Renal cortical epithelial cell (primary cell): ENCODE results near the gene FAM193B. TPM values are rescaled to one million over a fixed set of nuclear protein-coding genes. Genes with fewer than 3 reads are reported as not detected.

Experiments used
- DNase-seq: peaks from one replicate; pipeline ENCODE4 v3.0.0-alpha.2; 2011; ENCODE audit warnings: low read depth
- total RNA-seq: library from RNA; depleted of rRNA; stranded (reverse); fragments of >200 nt; gene quantifications from 2 replicates; pipeline ENCODE4 v1.2.3, GENCODE V29; 2014

The FAM193B gene
- total RNA-seq, 1 donor from 2014 or later, result 25.4 TPM

DNA sequence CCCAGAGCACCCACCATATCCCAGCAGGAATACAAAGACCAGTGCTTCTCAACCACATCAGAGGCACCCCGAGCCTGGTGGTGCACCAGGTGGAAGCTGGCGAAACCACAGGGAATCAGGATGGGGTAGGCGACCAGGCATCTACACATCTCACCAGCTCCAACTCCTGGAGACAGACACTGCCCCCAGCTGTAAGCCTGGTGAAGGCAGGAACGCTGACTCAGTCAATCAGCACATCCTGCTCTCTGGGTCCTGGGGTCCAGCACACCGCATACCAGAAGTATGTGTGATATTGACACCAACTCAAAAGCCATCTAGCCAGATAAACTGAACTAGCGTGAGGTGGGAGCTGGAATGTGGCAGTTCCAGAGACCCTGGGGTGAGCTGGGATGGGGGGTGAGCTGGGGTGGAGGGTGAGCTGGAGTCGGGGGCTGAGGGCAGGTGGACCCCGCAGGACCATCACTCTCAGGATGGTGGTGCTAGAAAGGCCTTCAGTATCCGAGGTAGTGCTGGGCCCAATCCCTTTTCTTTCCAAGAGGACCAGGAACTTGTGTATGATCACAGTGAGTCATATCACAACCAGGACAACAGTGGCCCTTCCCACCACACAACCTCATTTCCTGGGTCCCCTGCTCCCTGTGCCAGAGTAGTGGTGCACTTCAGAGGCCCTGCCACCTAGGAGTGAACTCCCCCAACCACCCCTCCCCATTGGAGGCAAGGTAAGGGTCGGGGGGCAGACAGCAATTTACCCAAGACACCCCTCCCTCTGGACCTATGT, 83.4 kb downstream of the FAM193B start:
- DNase-seq, result peak; percentile 34

Other genes with a start within 250 kb of the FAM193B start
- 1.4 and 3.6 TPM in 2 replicates for gene MXD3, start 242.7 kb downstream of the FAM193B start, total RNA-seq
- 242 and 337 TPM in 2 replicates for gene LMAN2, start 202.9 kb downstream of the FAM193B start, total RNA-seq
- gene RGS14, start 196.6 kb downstream of the FAM193B start, total RNA-seq, result 11.1 and 30.2 TPM in 2 replicates
- gene SLC34A1, start 170.1 kb downstream of the FAM193B start, total RNA-seq, result 0.05 TPM in 1 of 2 replicates, not detected in the other
- not detected in 2 replicates for gene PFN3, start 153.9 kb downstream of the FAM193B start, total RNA-seq
- gene F12, start 145.0 kb downstream of the FAM193B start, total RNA-seq, result 3.1 and 5.9 TPM in 2 replicates
- gene GRK6, start 127.9 kb downstream of the FAM193B start, total RNA-seq, result 21.3 and 31.1 TPM in 2 replicates
- 9.4 and 11.0 TPM in 2 replicates for gene PRR7, start 107.7 kb downstream of the FAM193B start, total RNA-seq
- gene DBN1, start 80.9 kb downstream of the FAM193B start, total RNA-seq, result 191 and 241 TPM in 2 replicates
- 103 and 161 TPM in 2 replicates for gene PDLIM7, start 57.0 kb downstream of the FAM193B start, total RNA-seq
- 0.17 and 13.6 TPM in 2 replicates for gene DOK3, start 44.7 kb downstream of the FAM193B start, total RNA-seq
- 74.0 and 141 TPM in 2 replicates for gene DDX41, start 37.6 kb downstream of the FAM193B start, total RNA-seq
- gene TMED9, start 37.6 kb upstream of the FAM193B start, total RNA-seq, result 168 and 181 TPM in 2 replicates
- 31.6 and 36.2 TPM in 2 replicates for gene B4GALT7, start 45.6 kb upstream of the FAM193B start, total RNA-seq
- 5.8 TPM in 1 of 2 replicates, not detected in the other for gene FAM153A, start 228.3 kb upstream of the FAM193B start, total RNA-seq